Left lung (tissue), 10 donors: Measurements from ENCODE around the gene DEFB110. TPM values are rescaled to one million over a fixed set of nuclear protein-coding genes. Genes with fewer than 3 reads are reported as not detected.

Experiments
- ATAC-seq: fragments of 200-7000 bp; cut with Tn5 transposase; one replicate; pipeline ENCODE4 v1.9.1; 2020; ENCODE audit warnings: moderate library complexity
- DNase-seq, 4 donors: peaks; one replicate each; pipeline ENCODE4 v3.0.0-alpha.2; 2013 to 2020
- H3K27ac ChIP-seq, 2 donors: fragments of 200-600 bp; sonication (generic) in 1 of 2; one replicate each; pipeline versions ENCODE4 v1.5.0 to v1.8.0; 2020 to 2021
- H3K27me3 ChIP-seq, 2 donors: fragments of 200-600 bp; sonication (generic) in 1 of 2; one replicate each; pipeline versions ENCODE4 v1.5.0 to v1.8.0; 2020 to 2021
- H3K36me3 ChIP-seq, 2 donors: fragments of 200-600 bp; sonication (generic) in 1 of 2; one replicate each; pipeline versions ENCODE4 v1.5.0 to v1.8.0; 2020 to 2021
- H3K4me1 ChIP-seq, 2 donors: fragments of 200-600 bp; one replicate each; pipeline ENCODE4 v1.8.0; 2021
- H3K4me3 ChIP-seq, 2 donors: fragments of 200-600 bp; sonication (generic) in 1 of 2; one replicate each; pipeline versions ENCODE4 v1.5.0 to v1.8.0; 2020 to 2021; ENCODE audit warnings: mild to moderate bottlenecking in 1 of 2
- H3K9me3 ChIP-seq, 2 donors: fragments of 200-600 bp; sonication (generic) in 1 of 2; one replicate each; pipeline versions ENCODE4 v1.5.0 to v1.8.0; 2020 to 2021
- CTCF ChIP-seq, 2 donors: fragments of 200-600 bp; sonication (generic) in 1 of 2; IDR thresholded peaks; one replicate each; pipeline versions ENCODE4 v1.5.0 to v1.8.0; 2021; ENCODE audit warnings: antibody characterized with exemption in 2 of 2
- intact Hi-C, 2 donors: fragments of 100-400 bp; cut with DNase I; formaldehyde crosslinking; loops; one replicate each; pipeline versions ENCODE4 v1.11.2 to v1.14.2; 2022
- polyA plus RNA-seq, 6 donors: library from polyadenylated mRNA; unstranded; fragments of 120-200 nt; gene quantifications; one replicate each; pipeline ENCODE4 v1.2.1, GENCODE V29; 2013; ENCODE audit not compliant: insufficient read length in 6 of 6
- total RNA-seq, 2 donors: library from RNA; stranded (reverse); fragmentation: NEBNext Ultra II Directional; extraction: Animal tissue kit (Norgen Biotek cat#: 25700); gene quantifications; one replicate each; pipeline ENCODE4 v1.2.1, GENCODE V29; 2021
- donor health status: DM: no; HTN: yes; CAD: no.
- donor health status: DM: no; HTN: no; CAD: no.

Gene DEFB110
- total and polyA plus RNA-seq, 8 donors: not detected

GRCh38 chr6:50047026-50047425 is 25.2 kb upstream of the DEFB110 start:
- intact Hi-C loops: no loop called here

GRCh38 chr6:50030777-50031562 is 9.2 kb upstream of the DEFB110 start:
- ATAC-seq: peak; percentile 31
- H3K4me3 ChIP-seq: no peak overlapping the region
- intact Hi-C loops: no loop called here

More at GRCh38 chr6:50047026-50047425, 25.2 kb upstream of the DEFB110 start:
- DNase-seq (peak in 1 of 4 donors; percentile 31), ATAC-seq (no peak)
- Histone ChIP-seq H3K4me3 (no peak overlapping the region), H3K27me3 (no peaks in the 10 kb centered on the region), H3K36me3 (no peaks in the 10 kb centered on the region), H3K9me3 (no peaks in the 10 kb centered on the region), H3K27ac (no peak overlapping the region), H3K4me1 (no peaks in the 10 kb centered on the region)
- TF ChIP-seq CTCF (IDR thresholded peaks at IDR 0.05): no peak

GRCh38 chr6:50030350-50030749 is 8.6 kb upstream of the DEFB110 start:
- TF ChIP-seq CTCF (IDR thresholded peaks at IDR 0.05): no peak
- Histone ChIP-seq H3K9me3 (no peaks in the 10 kb centered on the region), H3K4me3 (no peak overlapping the region), H3K27me3 (no peaks in the 10 kb centered on the region), H3K36me3 (no peaks in the 10 kb centered on the region), H3K27ac (no peak overlapping the region), H3K4me1 (no peaks in the 10 kb centered on the region)
- ATAC-seq: no peak
- peak in 1 of 4 donors; percentile 24 for DNase-seq
- intact Hi-C loops: no loop called here

More at GRCh38 chr6:50030777-50031562, 9.2 kb upstream of the DEFB110 start:
- Histone ChIP-seq H3K27ac (no peak overlapping the region), H3K27me3 (no peaks in the 10 kb centered on the region), H3K36me3 (no peaks in the 10 kb centered on the region), H3K9me3 (no peaks in the 10 kb centered on the region), H3K4me1 (no peaks in the 10 kb centered on the region)
- no peak for DNase-seq
- TF ChIP-seq CTCF (IDR thresholded peaks at IDR 0.05): no peak

GRCh38 chr6:50025258-50025657 is 3.5 kb upstream of the DEFB110 start:
- no peaks in the 10 kb centered on the region for H3K36me3 ChIP-seq
- no peak for DNase-seq
- no peaks in the 10 kb centered on the region for H3K4me1 ChIP-seq
- no peaks in the 10 kb centered on the region for H3K27me3 ChIP-seq
- H3K4me3 ChIP-seq: no peak overlapping the region
- TF ChIP-seq CTCF (IDR thresholded peaks at IDR 0.05): no peak
- no peaks in the 10 kb centered on the region for H3K9me3 ChIP-seq
- no peak for ATAC-seq
- no peak overlapping the region for H3K27ac ChIP-seq
- intact Hi-C loops: no loop called here

- Histone ChIP-seq H3K4me3 (no peak overlapping the region), H3K27ac (no peak overlapping the region), H3K27me3 (no peaks in the 10 kb centered on the region), H3K4me1 (no peaks in the 10 kb centered on the region), H3K9me3 (no peaks in the 10 kb centered on the region), H3K36me3 (no peaks in the 10 kb centered on the region)
- ATAC-seq (no peak), DNase-seq (no peak)
- intact Hi-C loops: no loop called here
- no peak for TF ChIP-seq CTCF (IDR thresholded peaks at IDR 0.05)
These were observed 14.0 kb downstream of the DEFB110 start for GRCh38 chr6:50007819-50008218.
